ENCODE results near the gene CPE. TPM values are rescaled to one million over a fixed set of nuclear protein-coding genes. Genes with fewer than 3 reads are reported as not detected.

CPE gene
- total and polyA plus RNA-seq, 2 of the 4 experiments (the other 2 are of a cell fraction), result 3.6 to 13.5 TPM

DNA sequence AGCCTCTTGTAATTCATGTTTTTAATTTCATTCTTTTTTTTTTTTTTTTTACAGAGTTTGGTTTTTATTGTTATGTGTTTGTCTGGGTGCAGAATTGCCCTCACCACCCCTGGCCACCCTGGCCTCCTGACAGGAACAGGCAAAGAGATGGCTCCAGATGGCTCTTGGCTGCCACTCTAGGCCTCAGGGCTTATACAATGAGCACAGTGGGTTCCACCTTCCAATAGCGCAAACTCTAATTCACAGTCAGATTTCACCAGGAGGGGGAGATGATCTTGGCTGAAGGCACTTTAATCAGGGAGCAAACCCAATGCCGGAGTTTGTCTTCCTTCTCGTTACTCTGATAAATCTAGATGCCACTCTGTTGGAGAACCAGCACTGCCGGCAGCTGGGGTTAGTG is 24.8 kb downstream of the CPE start:
- no peaks in the 10 kb centered on the region; the same call in 1 of the 2 replicates for H3K27me3 ChIP-seq (ENCODE audit: control insufficient read depth, insufficient read depth, low read length)
- H3K4me3 ChIP-seq (ENCODE audit: insufficient read depth, low read depth, low read length), result no peak overlapping the region
- DNase-seq, result no peak
- H3K18ac ChIP-seq (ENCODE audit: low read depth, low read length), result no peak overlapping the region
- H3K56ac ChIP-seq (ENCODE audit: extremely low read depth, insufficient read depth, low read length), result no peak overlapping the region
- H4K91ac ChIP-seq (ENCODE audit: insufficient read depth, low read depth, low read length), result no peak overlapping the region
- H3K79me1 ChIP-seq (ENCODE audit: low read depth in 1 of 2, low read length in 2 of 2), result no peaks in the 10 kb centered on the region
- no peak overlapping the region for H3K14ac ChIP-seq (replicated peaks; ENCODE audit: low read depth, low read length)
- no peak overlapping the region for H3K9ac ChIP-seq (ENCODE audit: low read depth, low read length)
- H2BK15ac ChIP-seq (ENCODE audit: low read depth, low read length), result no peak overlapping the region
- no peak overlapping the region for H2AFZ ChIP-seq (replicated peaks; ENCODE audit: low read length, poor library complexity)
- H3K4me2 ChIP-seq (ENCODE audit: low read depth, low read length), result no peak overlapping the region
- H2BK5ac ChIP-seq (ENCODE audit: low read depth, low read length, poor library complexity, severe bottlenecking), result no peak overlapping the region
- H3K9me3 ChIP-seq (ENCODE audit: control insufficient read depth, insufficient read depth, low read length), result no peaks in the 10 kb centered on the region
- H2AK5ac ChIP-seq (ENCODE audit: low read depth, low read length), result no peak overlapping the region
- no peak overlapping the region for H3K23ac ChIP-seq (ENCODE audit: low read depth, low read length)
- POLR2A ChIA-PET (ENCODE audit: unreplicated experiment), result no interaction called here
- WGBS, 2 experiments (ENCODE audit: extremely low coverage in 2 of 2, insufficient read length in 1 of 2), result no CpG with 5 or more reads among the region's 4 CpGs
- intact Hi-C loops (cut with micrococcal nuclease) (no loop called here), dilution Hi-C loops (cut with HindIII; ENCODE audit: low sequenced_read_pairs, unreplicated experiment) (no loop called here), in situ Hi-C loops (cut with MboI; ENCODE audit: low sequenced_read_pairs) (no loop called here)
- H2BK120ac ChIP-seq (ENCODE audit: low read depth, low read length), result no peak overlapping the region
- no peak for ATAC-seq (ENCODE audit: low read depth)
- TF ChIP-seq BHLHE40 (IDR thresholded peaks at IDR 0.05; ENCODE audit: low read depth, low read length), result no peak
- no peak overlapping the region for H2BK20ac ChIP-seq (ENCODE audit: low read depth, low read length)
- no peaks in the 10 kb centered on the region for H3K36me3 ChIP-seq (ENCODE audit: control insufficient read depth, insufficient read depth, low read length)
- no peak overlapping the region for H4K8ac ChIP-seq (ENCODE audit: low read depth in 2 of 2, low read length in 2 of 2)
- H3K27ac ChIP-seq (ENCODE audit: insufficient read depth, low read length), result no peak overlapping the region
- BruUV-seq (replicated peaks), result no TSS peak
- no peak overlapping the region for H2AK9ac ChIP-seq (replicated peaks; ENCODE audit: low read depth, low read length, poor library complexity)
- H3K4ac ChIP-seq (ENCODE audit: low read depth, low read length), result no peak overlapping the region
- H4K5ac ChIP-seq (ENCODE audit: low read depth, low read length), result no peak overlapping the region
- H3K4me1 ChIP-seq (ENCODE audit: control insufficient read depth, insufficient read depth, low read length), result no peaks in the 10 kb centered on the region
- H4K20me1 ChIP-seq (ENCODE audit: insufficient read depth, low read length), result no peaks in the 10 kb centered on the region
- H3K9me1 ChIP-seq (ENCODE audit: insufficient read depth, low read length), result no peaks in the 10 kb centered on the region
- CTCF ChIA-PET, result no interaction called here
